NCI-H226 (cell line): ENCODE data around the gene PARP16.
A peak's percentile ranks its signal among the peaks of the same experiment; 100 is the strongest.

Experiments used
- DNase-seq: peaks from one replicate; pipeline ENCODE4 v3.0.0-alpha.2; 2015

The PARP16 gene

DNA sequence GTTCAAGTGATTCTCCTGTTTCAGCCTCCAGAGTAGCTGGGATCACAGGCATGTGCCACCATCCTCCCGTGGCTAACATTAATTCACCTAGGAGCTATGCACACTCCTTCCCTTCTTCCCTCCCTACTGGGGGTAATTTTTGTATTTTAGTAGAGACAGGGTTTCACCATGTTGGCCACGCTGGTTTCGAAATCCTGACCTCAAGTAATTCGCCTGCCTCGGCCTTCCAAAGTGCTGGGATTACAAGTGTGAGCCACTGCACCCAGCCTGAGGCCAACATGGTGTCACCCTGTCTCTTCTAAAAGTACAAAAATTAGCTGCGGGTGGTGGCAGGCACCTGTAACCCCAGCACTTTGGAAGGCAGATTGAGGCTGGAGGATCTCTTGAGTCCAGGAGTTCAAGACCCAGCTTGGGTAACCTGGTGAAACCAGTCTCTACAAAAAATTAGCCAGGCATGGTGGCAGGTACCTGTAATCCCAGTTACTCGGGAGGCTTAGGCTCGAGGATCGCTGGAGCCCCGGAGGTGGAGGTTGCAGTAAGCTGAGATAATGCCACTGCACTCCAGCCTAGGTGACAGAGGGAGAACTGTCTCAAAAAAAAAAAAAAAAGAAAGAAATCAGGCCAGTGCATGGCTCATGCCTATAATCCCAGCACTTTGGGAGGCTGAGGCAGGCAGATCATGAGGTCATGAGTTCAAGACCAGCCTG, 23.9 kb upstream of the PARP16 start:
- no peak for DNase-seq

DNA sequence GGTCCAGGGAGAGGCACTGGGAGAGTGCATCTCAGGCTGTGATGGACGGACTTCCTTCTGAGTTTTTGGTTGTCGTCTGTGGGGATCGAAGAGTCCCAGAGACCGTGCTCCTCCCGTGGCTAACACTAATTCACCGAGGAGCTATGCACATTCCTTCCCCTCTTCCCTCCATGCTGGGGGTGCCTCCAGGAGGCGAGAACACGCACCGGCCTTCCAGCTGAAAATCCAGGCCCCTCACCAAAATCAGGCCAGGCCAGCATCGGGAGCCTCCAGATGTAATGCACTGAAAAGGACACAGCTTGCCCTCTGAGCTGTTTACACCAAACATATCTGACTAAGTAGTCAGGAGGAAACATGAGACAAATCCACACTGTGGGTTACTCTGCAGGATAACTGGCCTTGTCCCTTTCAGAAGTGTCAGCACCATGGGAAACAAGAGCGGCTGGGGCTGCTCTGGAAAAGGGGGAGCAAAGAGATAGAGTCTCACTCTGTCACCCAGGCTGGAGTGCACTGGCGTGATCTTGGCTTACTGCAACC, 23.3 kb upstream of the PARP16 start:
- no peak for DNase-seq

DNA sequence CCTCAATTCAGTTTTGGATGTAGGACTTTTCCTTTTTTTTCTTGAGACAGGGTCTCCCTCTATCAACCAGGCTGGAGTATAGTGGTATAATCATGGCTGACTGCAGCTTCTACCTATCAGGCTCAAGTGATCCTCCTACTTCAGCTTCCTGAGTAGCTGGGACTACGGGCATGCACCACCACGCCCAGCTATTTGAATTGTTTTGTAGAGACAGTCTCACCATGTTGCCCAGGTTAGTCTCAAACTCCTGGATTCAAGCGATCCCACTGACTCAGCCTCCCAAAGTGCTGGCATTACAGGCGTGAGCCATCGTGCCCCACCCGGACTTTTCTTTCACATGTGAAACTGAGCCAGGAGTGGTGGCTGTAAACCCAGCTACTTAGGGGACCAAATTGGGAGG, 21.3 kb upstream of the PARP16 start:
- no peak for DNase-seq

DNA sequence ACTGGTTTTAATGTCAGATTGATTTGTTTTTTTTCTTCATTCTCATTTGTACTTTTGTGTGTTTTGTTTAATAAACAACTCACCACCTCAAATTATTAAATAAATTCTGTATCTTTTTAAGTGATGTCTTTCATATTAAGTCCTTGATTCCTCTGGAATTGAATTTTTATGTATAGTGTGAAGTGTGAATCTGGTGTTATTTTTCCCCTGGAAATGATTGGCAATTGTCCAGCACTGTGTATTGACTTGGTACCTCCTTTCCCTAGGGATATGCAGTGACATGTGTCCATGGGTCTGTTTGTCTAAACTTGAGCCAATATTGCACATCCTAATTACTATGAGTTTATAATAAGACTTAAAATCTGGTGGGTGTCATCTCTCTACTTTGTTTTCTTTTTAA, 19.9 kb upstream of the PARP16 start:
- no peak for DNase-seq

DNA sequence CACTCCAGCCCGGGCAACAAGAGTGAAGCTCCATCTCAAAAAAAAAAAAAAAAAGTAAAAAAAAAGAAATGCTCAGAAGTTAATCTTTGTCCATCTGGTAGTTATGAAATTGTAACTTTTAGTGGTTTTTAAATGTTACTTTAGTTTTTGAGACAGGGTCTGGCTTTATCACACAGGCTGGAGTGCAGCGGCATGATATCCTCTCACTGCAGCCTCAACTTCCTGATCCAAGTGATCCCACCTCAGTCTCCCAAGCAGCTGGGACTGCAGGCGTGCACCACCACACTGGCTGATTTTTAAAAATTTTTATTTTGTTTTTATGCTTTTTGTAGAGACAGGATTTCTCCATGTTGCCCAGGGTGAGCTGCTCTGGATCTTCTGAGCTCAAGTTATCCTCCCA, 19.1 kb upstream of the PARP16 start:
- DNase-seq: no peak

DNA sequence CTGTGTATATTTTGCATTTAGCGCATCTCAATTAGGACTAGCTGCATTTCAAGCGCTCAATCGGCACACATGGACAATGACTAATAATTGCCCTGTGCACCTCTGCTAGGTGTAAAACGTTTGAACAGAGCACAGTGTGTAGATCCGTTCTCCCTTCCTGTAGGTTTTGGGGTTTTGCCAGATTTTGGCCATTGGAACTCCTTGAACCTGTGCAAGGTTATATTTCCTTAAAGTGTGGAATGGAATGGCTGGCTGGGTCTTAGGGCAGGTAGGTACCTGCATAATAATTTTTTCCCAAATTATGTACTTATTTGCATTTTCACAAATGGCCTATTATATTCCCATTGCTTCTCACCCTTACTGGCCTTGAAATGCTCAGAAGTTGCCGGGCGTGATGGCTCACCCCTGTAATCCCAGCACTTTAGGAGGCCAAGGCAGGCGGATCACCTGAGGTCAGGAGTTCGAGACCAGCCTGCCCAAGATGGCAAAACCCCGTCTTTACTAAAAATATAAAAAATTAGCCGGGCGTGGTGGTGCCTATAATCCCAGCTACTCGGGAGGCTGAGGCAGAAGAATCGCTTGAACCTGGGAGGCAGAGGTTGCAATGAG, 18.6 kb upstream of the PARP16 start:
- no peak for DNase-seq

DNA sequence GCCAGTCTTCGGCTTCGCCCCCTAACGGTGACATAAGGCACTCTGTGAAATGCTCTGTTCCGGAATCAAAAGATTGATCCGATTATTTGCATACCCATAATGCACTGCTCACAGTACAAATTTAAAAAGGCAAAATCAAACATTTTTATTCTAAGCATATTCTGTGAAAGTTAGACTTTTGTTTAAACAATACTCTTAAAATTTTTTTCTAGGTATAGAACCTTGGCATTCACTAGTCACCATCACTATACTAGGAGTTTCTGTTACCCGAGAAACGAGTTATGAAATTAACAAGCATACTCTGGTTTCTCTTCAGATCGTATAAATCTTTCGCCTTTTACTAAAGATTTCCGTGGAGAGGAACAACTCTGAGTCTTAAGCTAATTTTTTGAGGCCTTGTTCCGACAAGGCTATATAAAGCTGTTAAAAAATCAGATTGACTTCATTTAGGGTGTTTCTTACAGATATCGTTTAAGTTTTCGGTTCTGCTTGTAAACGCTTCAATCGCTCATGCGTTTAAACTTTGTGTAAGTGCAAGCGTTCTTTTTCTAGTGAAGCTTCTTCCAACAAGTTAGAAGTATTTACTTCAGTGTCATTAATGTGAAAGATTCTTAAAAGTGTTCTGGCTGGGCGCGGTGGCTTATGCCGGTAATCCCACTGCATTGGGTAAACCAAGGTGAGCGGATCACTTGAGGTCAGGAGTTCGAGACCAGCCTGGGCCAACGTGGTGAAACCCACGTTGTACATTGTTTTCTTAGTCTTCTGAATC, 17.9 kb upstream of the PARP16 start, which contains the start of gene RNU5B-1:
Gene RNU5B-1, plus strand, starts transcription at position 297 of the 769 bp plus-strand sequence.
- peak; percentile 99 for DNase-seq

DNA sequence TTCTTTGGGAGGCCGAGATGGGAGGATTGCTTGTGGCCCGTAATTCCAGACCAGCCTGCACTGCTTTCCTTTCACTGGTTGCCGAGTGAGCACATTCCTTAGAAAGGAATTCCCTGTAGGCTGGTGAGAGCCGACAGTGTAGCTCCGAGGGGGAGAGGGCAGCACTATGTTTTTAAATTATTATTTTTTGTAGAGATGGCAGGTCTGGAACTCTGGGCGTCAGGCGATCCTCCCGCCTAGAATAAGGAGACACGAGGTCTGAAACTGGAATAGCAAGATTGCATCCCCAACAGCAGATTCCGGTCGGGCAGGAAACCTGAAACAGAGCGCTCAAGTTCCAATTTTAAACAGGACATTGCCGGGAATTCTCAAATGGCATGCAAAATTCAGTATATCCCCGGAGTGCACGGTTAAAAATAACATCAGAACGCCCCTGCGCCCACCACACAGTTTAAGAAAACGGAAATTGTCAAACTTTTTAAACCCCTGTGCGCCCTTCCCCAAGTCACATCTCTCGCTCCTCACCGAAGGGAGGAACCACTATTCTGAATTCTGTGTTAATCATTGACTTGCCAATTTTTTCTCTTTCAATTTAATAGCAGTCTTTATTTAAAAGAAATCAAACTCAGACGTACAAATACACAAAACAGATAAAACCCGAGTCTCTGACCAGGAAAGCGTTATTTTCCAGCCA, 17.2 kb upstream of the PARP16 start:
- DNase-seq: peak; percentile 59

DNA sequence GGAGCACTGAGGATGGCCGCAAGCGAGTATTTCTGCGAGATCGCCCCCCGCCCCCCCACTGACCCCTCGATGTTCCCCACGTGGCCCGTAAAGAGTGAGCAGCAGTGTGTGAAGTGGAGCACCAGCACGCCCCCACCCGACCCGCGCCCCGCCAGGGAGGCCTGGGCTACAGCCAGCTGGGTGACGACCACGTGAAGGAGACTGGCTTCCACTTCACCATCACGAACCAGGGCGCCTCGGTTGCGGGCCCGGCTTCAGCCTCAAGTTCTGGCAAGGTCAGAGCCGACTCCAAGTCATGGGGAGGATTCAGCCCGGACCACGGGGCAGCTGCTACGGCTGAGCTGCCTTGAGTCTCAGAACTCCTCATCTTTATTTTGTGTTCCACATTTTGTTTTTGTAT, 15.4 kb upstream of the PARP16 start:
- DNase-seq: no peak

DNA sequence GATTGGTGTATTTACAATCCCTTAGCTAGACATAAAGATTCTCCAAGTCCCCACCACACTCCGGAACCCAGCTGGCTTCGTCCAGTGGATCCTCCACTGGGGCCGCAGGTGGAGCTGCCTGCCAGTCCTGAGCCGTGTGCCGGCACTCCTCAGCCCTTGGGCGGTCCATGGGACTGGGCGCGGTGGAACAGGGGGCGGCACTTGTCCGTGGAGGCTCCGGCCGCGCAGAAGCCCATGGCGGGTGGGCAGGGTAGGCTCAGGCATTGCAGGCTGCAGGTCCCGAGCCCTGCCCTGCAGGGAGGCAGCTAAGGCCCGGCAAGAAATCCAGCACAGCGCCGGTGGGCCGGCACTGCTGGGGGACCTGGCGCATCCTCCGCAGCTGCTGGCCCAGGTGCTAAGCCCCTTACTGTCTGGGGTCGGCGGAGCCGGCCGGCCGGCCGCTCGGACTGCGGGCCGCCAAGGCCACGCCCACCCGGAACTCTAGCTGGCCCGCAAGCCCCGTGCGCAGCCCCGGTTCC, 14.3 kb upstream of the PARP16 start:
- DNase-seq: no peak

DNA sequence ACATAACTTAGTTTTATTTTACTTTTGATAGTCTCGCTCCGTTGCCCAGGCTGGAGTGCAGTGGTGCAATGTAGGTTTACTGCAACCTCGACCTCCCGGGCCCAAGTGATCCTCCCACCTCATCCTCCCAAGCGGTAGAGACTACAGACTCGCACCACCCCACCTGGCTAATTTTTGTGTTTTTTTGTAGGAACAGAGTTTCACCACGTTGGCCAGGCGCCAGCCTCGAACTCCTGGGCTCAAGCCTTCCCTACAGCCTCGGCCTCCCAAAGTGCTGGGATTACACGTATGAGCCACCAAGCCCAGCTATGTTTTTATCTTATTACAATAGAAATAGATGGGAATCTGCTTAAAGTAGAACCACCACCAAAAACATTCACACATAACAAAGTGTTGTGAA, 12.0 kb upstream of the PARP16 start:
- DNase-seq: no peak

DNA sequence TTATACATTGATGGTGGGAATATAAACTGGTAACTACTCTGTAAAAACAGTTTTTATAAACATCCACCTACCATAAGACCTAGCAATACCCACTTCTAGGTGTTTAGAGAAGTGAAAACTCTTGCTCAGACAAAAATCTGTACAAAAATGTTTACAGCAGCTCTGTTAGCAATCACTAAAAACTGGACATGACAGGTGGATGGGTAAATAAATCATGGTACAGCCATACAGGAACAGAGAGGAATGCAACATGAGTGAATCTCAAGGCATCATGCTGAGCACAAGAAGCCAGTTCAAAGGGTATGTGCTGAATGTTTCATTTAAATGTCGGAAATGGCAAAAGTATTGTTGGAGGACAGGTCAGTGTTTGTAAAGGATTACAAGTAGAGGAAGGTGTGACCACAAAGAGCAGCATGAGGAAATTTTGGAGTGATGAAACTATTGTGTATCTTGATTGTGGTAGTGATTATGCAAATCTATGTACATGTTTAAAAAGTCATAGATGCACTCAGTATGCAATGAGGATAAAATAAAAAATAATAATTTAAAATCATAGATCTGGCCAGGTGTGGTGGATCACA, 6.3 kb upstream of the PARP16 start:
- DNase-seq: no peak

DNA sequence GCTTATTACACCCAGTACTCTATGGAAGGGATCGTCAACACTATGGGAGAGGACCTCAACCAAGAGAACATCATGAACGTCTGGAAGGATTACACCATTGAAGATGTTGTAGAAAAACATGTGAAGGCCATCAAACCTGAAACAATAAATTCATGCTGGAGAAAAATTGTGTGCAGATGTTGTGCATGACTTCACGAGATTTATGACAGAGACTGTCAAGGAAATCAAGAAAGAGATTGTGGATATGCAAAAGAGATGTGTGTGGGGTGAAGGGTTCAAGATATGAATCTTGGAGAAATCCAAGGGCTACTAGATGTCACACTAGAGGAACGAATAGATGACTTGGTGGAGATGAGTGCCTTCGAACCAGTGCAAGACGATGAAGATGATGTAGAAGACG, 3.5 kb upstream of the PARP16 start:
- DNase-seq: no peak

DNA sequence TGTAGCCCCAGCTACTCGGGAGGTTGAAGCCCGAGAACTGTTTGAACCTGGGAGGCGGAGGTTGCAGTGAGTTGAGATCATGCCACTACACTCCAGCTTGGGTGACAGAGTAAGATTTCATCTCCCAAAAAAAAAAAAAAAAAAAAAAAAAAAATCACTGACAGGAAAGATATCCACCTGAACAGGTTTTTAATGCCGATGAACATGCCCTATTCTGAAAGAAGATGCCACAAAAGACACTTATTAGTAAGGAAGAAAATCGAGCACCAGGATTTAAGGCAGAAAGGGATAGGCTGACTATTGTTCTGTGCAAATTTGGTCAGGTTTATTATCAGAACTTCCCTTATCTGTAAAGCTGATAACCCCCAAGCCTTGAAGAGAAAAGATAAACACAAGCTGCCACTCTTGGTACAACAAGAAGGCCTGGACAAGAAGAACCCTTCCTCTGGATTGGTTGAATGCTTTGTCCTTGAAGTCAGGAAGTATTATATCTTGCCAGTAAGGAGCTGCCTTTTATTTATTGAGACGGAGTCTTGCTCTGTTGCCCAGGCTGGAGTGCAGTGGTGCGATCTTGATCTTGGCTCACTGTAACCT, 2.7 kb upstream of the PARP16 start:
- DNase-seq: no peak

DNA sequence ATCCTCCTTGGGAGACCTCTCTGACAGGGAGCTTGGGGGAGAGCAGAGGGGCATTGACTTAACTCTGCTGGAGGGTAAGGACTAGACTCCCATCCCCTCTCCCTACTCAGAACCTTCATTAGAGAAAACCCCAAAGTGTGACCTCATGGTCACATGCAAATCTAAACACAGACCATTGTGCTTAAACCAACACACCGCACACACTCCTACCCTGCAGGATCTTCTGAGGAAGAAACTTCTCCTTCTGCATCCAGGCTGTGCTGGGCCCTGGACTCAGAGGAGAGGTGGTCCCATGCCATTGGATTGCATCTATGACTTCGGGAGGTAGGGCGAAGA, 805 bp upstream of the PARP16 start:
- DNase-seq: no peak

DNA sequence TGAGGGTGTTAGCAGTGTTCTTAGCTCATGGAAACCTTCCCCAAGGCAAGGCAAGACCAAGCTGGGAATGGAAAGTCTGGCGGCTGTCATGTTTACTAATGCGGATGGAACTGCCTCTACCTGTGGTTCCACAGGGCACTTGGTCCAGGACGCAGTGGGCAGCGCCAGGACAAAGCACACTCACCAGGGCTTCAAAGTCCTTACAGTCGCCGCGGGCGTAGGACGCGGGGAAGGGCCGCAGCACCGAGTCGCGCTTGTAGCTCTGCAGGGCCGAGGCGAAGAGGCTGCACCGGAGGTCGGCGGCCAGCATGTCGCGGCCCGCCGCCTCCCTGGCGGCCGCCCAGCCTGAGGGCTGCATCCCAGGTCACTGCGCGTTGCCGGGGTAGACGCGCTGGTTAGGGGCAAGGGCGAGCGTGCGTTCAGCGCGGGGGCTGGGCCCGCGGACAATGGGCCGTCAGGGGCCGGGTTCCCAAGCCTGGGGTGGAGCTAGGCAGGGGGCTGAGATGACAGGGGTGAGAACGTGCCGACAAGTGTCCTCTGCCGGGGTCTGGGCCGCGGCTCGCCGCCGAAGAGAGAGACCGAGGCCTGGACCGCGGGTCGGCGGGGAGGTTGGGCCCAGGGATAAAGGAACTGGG, 497 bp downstream of the PARP16 start:
- no peak for DNase-seq

DNA sequence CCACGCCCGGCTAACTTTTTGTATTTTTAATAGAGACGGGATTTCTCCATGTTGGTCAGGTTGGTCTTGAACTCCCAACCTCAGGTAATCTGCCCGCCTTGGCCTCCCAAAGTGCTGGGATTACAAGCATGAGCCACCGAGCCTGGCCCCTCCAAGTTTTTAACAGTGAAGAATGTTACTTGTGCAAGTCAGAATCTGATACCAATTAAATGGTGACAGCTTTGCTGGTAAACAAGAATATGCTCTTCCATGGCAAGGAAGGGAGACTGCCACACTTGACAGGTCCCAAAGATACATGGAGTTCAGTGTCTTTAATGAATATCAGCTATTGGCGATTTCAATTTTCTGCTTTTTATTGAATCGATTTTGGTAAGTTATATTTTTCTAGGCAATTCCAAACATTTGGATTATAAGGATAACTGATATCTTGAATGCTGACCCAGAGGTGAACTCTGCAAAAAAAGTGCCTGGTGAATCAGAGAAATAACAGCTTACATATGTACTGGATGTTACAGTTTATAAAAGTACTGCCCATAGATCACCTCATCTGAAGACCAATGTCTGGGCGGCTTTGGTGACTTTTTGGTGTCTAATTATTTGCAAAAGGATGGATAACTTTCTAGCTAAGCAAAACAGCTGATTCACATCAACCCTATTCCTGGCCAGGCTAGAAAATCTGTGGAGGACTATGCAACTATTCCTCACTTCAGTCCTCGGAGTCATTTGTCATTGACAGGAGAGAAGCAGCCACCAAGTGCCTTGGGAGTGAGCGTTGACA, 1.2 kb downstream of the PARP16 start:
- DNase-seq: no peak

DNA sequence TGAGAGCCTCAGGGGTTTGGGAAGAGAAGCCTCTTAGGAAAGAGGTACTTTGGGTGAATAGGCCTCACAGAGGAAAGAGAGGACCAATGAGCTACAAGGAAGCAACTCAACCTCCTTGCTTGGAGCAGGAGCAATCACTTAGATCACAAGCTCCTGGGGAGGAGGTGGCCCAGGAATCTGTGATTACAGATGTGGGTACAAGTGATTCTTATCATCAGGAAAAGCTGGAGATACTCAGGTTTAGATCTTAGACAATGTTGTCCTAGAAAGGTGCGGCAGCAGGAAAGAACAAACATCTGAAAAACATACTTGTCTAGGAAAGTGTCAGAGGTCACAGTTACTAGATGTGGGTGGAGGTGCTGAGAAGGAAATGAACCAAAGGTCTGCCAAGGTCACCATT, 8.2 kb downstream of the PARP16 start:
- DNase-seq: no peak

DNA sequence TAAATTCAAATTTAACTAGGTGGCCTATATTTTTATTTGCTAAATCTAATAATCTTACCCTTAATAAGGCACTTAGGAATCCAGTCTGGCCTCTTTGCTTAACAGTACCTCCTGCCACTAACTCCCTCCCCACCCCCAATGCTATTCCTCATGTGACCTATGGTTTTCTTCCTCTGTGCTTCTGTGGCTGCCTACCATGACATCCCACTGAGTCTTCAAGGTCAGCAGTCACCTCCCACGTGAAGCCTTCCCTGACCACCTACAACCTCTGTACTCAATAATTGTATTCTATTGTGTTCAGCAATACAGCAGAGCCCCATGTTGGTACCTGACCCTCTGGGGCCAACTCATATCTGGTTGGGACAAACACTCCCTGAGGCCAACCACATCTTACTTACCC, 9.7 kb downstream of the PARP16 start:
- DNase-seq: no peak

DNA sequence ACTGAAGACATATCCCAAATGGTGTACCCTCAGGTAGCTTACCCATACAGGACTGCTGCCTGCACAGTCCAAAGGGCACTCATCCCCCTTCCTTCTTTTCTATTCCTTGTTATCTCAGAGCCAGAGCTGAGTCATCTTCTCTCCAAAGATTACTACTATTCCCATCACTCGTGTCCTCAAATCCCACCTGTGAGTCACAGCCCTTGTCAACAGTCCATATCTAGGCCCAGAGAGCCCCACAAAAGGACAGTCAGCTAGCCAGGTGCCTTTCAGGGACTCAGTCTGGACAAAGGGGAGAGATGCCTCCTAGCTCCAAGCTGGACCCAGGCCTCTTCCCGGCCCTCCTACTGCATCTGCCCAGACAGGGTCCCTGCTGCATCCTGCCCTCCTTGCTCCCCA, 11.0 kb downstream of the PARP16 start:
- peak; percentile 66 for DNase-seq

DNA sequence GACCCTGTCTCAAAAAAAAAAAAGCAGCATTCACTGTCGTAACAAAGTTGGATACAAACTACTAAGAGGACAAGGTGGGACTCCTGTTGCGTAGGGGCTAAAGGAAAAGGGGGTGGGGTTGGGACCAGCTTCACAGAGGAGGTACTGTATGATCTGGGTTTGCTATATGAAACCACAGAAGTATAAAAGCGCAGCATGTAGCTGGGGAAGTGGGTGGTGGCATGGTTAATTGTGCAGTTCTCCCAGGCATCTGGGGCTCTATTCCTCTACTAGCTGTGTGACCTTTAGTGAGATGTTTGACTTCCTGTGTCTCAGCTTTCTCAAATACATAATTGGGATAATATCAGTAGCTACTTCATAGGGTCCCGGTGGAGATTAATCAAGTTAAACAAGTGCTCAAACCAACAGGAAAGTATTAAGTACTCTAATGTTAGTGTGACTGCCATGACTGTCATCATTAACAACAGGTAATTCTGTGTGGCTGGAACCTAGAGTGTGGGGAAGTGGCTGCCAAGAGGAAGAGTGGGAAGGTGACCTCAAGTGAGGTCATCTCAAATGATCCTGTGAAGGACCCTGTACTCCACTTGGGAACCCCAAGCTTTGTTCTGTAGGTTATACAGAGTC, 11.5 kb downstream of the PARP16 start:
- DNase-seq: no peak
